ENCODE results near the gene YES1.

Gene YES1

DNA sequence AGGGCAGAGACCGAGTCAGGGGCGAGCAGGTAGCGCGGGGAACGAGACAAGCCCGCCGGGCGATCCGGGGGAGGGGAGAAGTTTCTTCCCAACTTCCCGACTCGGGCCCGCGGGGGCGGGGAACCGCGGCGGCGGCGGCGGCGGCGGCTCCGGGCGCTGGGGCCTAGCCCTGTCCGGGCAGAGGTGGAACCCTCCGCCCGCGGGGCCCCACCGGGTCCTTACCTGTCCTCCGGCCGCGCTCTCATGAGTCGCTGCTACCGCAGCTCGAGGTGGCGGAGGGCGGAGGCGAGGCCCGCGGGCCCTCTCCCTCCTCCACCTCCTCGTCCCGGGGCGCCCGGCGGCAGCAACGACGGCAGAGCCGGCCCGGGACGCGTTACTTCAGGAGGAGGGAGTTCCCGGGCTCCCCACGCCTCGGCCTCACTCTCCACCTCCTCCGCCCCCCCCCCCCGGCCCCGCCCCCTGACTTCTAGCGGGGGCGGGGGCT, at the start of gene YES1:
TSS of gene YES1 (minus strand) at position 351 of the 484 bp plus-strand sequence. CDS start 55,415 bp downstream, outside the sequence.
- DNase-seq (ENCODE audit: low read depth), result peak; percentile 71
- H3K4me3 ChIP-seq (ENCODE audit: low read depth, low read length), result peak within 1 kb of the TSS; percentile 93
- TF ChIP-seq CTCF (conservative IDR thresholded peaks at IDR 0.05; ENCODE audit: low read depth, low read length), result no peak

DNA sequence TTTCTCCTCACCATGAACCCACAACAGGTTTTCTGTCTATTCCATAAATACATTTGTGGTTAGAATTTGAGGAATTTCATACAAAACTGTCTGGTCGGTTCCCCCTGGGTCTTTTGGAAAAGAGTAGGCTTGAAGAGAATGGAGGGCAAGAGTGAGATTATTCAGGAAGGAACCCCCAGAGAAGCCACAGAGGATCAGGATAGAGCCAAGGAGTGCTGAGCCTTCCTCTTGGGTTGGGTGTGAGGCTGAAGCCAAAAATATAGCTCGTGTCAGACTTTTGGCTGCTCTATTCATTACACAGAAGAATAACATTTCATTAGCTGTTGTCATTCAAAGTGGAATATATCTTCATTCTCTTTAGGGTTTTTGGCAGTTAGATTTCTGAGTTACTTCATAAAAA, 45.9 kb upstream of the YES1 start:
- no peak overlapping the region for H3K4me3 ChIP-seq (ENCODE audit: low read depth, low read length)
- no peak for DNase-seq (ENCODE audit: low read depth)
- TF ChIP-seq CTCF (conservative IDR thresholded peaks at IDR 0.05; ENCODE audit: low read depth, low read length), result no peak

DNA sequence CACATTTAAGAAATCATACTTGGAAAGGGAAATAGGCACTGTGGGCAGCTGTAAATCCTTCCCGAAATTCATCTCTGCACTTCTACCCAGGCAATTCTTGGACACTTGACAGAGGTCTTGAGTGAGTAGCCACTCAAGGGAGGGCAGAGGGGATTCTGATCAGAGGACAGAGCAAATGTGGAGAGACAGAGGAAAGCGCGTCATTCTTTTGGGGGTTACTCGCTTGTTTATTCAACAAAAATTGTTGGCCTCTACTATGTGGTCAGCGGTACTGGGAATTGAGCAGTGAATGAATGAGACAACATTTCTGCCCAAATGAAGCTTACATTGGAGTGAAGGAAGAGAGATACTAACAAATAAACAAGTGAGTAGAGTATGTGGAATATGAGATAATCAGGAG, 41.4 kb upstream of the YES1 start:
- no peak overlapping the region for H3K4me3 ChIP-seq (ENCODE audit: low read depth, low read length)
- no peak for DNase-seq (ENCODE audit: low read depth)
- no peak for TF ChIP-seq CTCF (conservative IDR thresholded peaks at IDR 0.05; ENCODE audit: low read depth, low read length)

GRCh38 chr18:850960-851359, 38.9 kb upstream of the YES1 start:
- no peak overlapping the region for H3K4me3 ChIP-seq (ENCODE audit: low read depth, low read length)
- no peak for TF ChIP-seq CTCF (conservative IDR thresholded peaks at IDR 0.05; ENCODE audit: low read depth, low read length)
- no peak for DNase-seq (ENCODE audit: low read depth)

DNA sequence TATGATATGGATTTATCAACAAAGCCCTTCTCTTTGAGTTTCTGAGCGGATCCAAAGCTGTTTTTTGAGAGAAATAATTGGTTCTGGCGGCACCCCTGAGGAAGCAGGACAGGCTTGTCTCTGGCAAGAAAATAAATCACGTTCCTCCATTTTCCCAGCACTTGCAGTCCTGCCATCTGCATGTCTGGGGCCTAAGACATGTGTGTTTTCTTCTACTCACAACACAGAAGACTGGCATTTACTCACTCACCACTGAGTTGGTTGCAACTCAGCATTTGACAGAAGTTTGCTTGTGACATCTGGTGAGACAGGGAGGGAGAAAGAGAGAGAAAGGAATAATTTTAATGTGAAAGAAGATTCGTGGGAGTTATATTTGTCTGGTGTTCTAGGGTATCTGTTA, 37.0 kb upstream of the YES1 start:
- H3K4me3 ChIP-seq (ENCODE audit: low read depth, low read length), result no peak overlapping the region
- DNase-seq (ENCODE audit: low read depth), result no peak
- no peak for TF ChIP-seq CTCF (conservative IDR thresholded peaks at IDR 0.05; ENCODE audit: low read depth, low read length)

GRCh38 chr18:848062-848861, 36.2 kb upstream of the YES1 start:
- TF ChIP-seq CTCF (conservative IDR thresholded peaks at IDR 0.05; ENCODE audit: low read depth, low read length), result no peak
- no peak overlapping the region for H3K4me3 ChIP-seq (ENCODE audit: low read depth, low read length)
- no peak for DNase-seq (ENCODE audit: low read depth)

Measured in choroid plexus epithelial cell (primary cell).